Stimulated activated naive CD8-positive, alpha-beta T cell treated with anti-CD3 and anti-CD28 coated beads, Interleukin-15, Interleukin-2, amounts not matched to agents 100 ng/mL and 50 ng/mL, for 24 hours (primary cell): ENCODE data around the gene TEP1.

Experiments
- H3K27ac Mint-ChIP-seq: one replicate; pipeline ENCODE4 v1.8.0; 2021; ENCODE audit warnings: mild to moderate bottlenecking, mixed read lengths
- H3K27me3 Mint-ChIP-seq: one replicate; pipeline ENCODE4 v1.8.0; 2021; ENCODE audit warnings: mixed read lengths
- H3K36me3 Mint-ChIP-seq: one replicate; pipeline ENCODE4 v1.8.0; 2021; ENCODE audit warnings: low read depth, mixed read lengths
- H3K4me1 Mint-ChIP-seq: one replicate; pipeline ENCODE4 v1.8.0; 2021; ENCODE audit warnings: low read depth, mixed read lengths
- H3K4me3 Mint-ChIP-seq: one replicate; pipeline ENCODE4 v1.8.0; 2021; ENCODE audit warnings: mild to moderate bottlenecking, mixed read lengths
- H3K9me3 Mint-ChIP-seq: one replicate; pipeline ENCODE4 v1.8.0; 2021; ENCODE audit warnings: mixed read lengths

TEP1 gene

GRCh38 chr14:20417250-20418186 lies 4.2 kb upstream of the TEP1 start:
- Mint-ChIP-seq H3K4me3 (no peak overlapping the region), H3K27me3 (no peaks in the 10 kb centered on the region), H3K4me1 (peaks cover 26% of the 10 kb centered on the region)

GRCh38 chr14:20416223-20416622 lies 2.9 kb upstream of the TEP1 start:
- Mint-ChIP-seq H3K4me1 (peaks cover 35% of the 10 kb centered on the region), H3K27me3 (no peaks in the 10 kb centered on the region), H3K9me3 (no peaks in the 10 kb centered on the region), H3K36me3 (no peaks in the 10 kb centered on the region), H3K27ac (no peak overlapping the region), H3K4me3 (no peak overlapping the region)

More at GRCh38 chr14:20417250-20418186, 4.2 kb upstream of the TEP1 start:
- H3K36me3 Mint-ChIP-seq, result no peaks in the 10 kb centered on the region
- no peaks in the 10 kb centered on the region for H3K9me3 Mint-ChIP-seq
- H3K27ac Mint-ChIP-seq, result no peak overlapping the region

- H3K9me3 Mint-ChIP-seq, result no peaks in the 10 kb centered on the region
- H3K36me3 Mint-ChIP-seq, result no peaks in the 10 kb centered on the region
- peak overlapping the region; percentile 62 for H3K27ac Mint-ChIP-seq
- H3K4me3 Mint-ChIP-seq, result peak overlapping the region; percentile 0
- peaks cover 39% of the 10 kb centered on the region for H3K4me1 Mint-ChIP-seq
- H3K27me3 Mint-ChIP-seq, result no peaks in the 10 kb centered on the region
These were observed 2.5 kb upstream of the TEP1 start for GRCh38 chr14:20415782-20416206.

GRCh38 chr14:20413744-20414082 lies 412 bp upstream of the TEP1 start:
- peaks cover 48% of the 10 kb centered on the region for H3K4me1 Mint-ChIP-seq
- no peaks in the 10 kb centered on the region for H3K9me3 Mint-ChIP-seq
- H3K4me3 Mint-ChIP-seq, result peak overlapping the region; percentile 97
- peaks cover 5% of the 10 kb centered on the region for H3K36me3 Mint-ChIP-seq
- peak overlapping the region; percentile 97 for H3K27ac Mint-ChIP-seq
- no peaks in the 10 kb centered on the region for H3K27me3 Mint-ChIP-seq

- peak overlapping the region; percentile 97 for H3K4me3 Mint-ChIP-seq
- H3K27ac Mint-ChIP-seq, result peak overlapping the region; percentile 97
- no peaks in the 10 kb centered on the region for H3K9me3 Mint-ChIP-seq
- peaks cover 5% of the 10 kb centered on the region for H3K36me3 Mint-ChIP-seq
- H3K27me3 Mint-ChIP-seq, result no peaks in the 10 kb centered on the region
- peaks cover 48% of the 10 kb centered on the region for H3K4me1 Mint-ChIP-seq
These were observed 890 bp downstream of the TEP1 start for GRCh38 chr14:20412411-20412810.

GRCh38 chr14:20409226-20409625 lies 4.1 kb downstream of the TEP1 start:
- H3K9me3 Mint-ChIP-seq, result no peaks in the 10 kb centered on the region
- peaks cover 34% of the 10 kb centered on the region for H3K36me3 Mint-ChIP-seq
- peak overlapping the region; percentile 51 for H3K27ac Mint-ChIP-seq
- peaks cover 47% of the 10 kb centered on the region for H3K4me1 Mint-ChIP-seq
- no peak overlapping the region for H3K4me3 Mint-ChIP-seq
- no peaks in the 10 kb centered on the region for H3K27me3 Mint-ChIP-seq

- Mint-ChIP-seq H3K4me1 (peaks cover 38% of the 10 kb centered on the region), H3K27me3 (no peaks in the 10 kb centered on the region), H3K4me3 (no peak overlapping the region), H3K27ac (no peak overlapping the region), H3K9me3 (no peaks in the 10 kb centered on the region), H3K36me3 (peaks cover 73% of the 10 kb centered on the region)
These were observed 9.8 kb downstream of the TEP1 start for GRCh38 chr14:20403521-20403920.

GRCh38 chr14:20400965-20401593 lies 12.2 kb downstream of the TEP1 start:
- peaks cover 74% of the 10 kb centered on the region for H3K36me3 Mint-ChIP-seq
- no peaks in the 10 kb centered on the region for H3K9me3 Mint-ChIP-seq
- peak overlapping the region; percentile 93 for H3K27ac Mint-ChIP-seq
- H3K4me1 Mint-ChIP-seq, result peaks cover 32% of the 10 kb centered on the region
- peak overlapping the region; percentile 72 for H3K4me3 Mint-ChIP-seq
- H3K27me3 Mint-ChIP-seq, result no peaks in the 10 kb centered on the region

- H3K27me3 Mint-ChIP-seq, result no peaks in the 10 kb centered on the region
- H3K4me1 Mint-ChIP-seq, result peaks cover 31% of the 10 kb centered on the region
- no peaks in the 10 kb centered on the region for H3K9me3 Mint-ChIP-seq
- H3K27ac Mint-ChIP-seq, result peak overlapping the region; percentile 93
- H3K36me3 Mint-ChIP-seq, result peaks cover 74% of the 10 kb centered on the region
- H3K4me3 Mint-ChIP-seq, result peak overlapping the region; percentile 72
These were observed 12.7 kb downstream of the TEP1 start for GRCh38 chr14:20400589-20400964.

GRCh38 chr14:20397511-20397910 lies 15.8 kb downstream of the TEP1 start:
- H3K9me3 Mint-ChIP-seq, result no peaks in the 10 kb centered on the region
- H3K36me3 Mint-ChIP-seq, result peaks cover 55% of the 10 kb centered on the region
- no peak overlapping the region for H3K4me3 Mint-ChIP-seq
- no peaks in the 10 kb centered on the region for H3K27me3 Mint-ChIP-seq
- peaks cover 23% of the 10 kb centered on the region for H3K4me1 Mint-ChIP-seq
- no peak overlapping the region for H3K27ac Mint-ChIP-seq

- Mint-ChIP-seq H3K36me3 (peaks cover 60% of the 10 kb centered on the region), H3K4me3 (no peak overlapping the region), H3K27me3 (no peaks in the 10 kb centered on the region), H3K4me1 (no peaks in the 10 kb centered on the region), H3K9me3 (no peaks in the 10 kb centered on the region), H3K27ac (no peak overlapping the region)
These were observed 21.8 kb downstream of the TEP1 start for GRCh38 chr14:20391505-20391904.

GRCh38 chr14:20388159-20388558 lies 25.1 kb downstream of the TEP1 start:
- H3K36me3 Mint-ChIP-seq, result peaks cover 60% of the 10 kb centered on the region
- peak overlapping the region; percentile 55 for H3K27ac Mint-ChIP-seq
- H3K27me3 Mint-ChIP-seq, result no peaks in the 10 kb centered on the region
- H3K4me1 Mint-ChIP-seq, result no peaks in the 10 kb centered on the region
- H3K9me3 Mint-ChIP-seq, result no peaks in the 10 kb centered on the region
- H3K4me3 Mint-ChIP-seq, result no peak overlapping the region

GRCh38 chr14:20387576-20387975 lies 25.7 kb downstream of the TEP1 start:
- H3K27ac Mint-ChIP-seq, result no peak overlapping the region
- no peak overlapping the region for H3K4me3 Mint-ChIP-seq
- no peaks in the 10 kb centered on the region for H3K4me1 Mint-ChIP-seq
- H3K36me3 Mint-ChIP-seq, result peaks cover 62% of the 10 kb centered on the region
- H3K27me3 Mint-ChIP-seq, result no peaks in the 10 kb centered on the region
- H3K9me3 Mint-ChIP-seq, result no peaks in the 10 kb centered on the region

- H3K36me3 Mint-ChIP-seq, result peaks cover 63% of the 10 kb centered on the region
These were observed 26.9 kb downstream of the TEP1 start for GRCh38 chr14:20386276-20386855.

GRCh38 chr14:20384886-20385285 lies 28.4 kb downstream of the TEP1 start:
- no peak overlapping the region for H3K27ac Mint-ChIP-seq
- H3K9me3 Mint-ChIP-seq, result no peaks in the 10 kb centered on the region
- no peaks in the 10 kb centered on the region for H3K27me3 Mint-ChIP-seq
- H3K4me1 Mint-ChIP-seq, result peaks cover 7% of the 10 kb centered on the region
- H3K36me3 Mint-ChIP-seq, result peaks cover 64% of the 10 kb centered on the region
- no peak overlapping the region for H3K4me3 Mint-ChIP-seq

More at GRCh38 chr14:20386276-20386855, 26.9 kb downstream of the TEP1 start:
- Mint-ChIP-seq H3K27me3 (no peaks in the 10 kb centered on the region), H3K9me3 (no peaks in the 10 kb centered on the region), H3K4me3 (no peak overlapping the region), H3K27ac (no peak overlapping the region), H3K4me1 (no peaks in the 10 kb centered on the region)
